AG09309 (cell line): Measurements from ENCODE around the gene NBEAL2.

Source experiments
- DNase-seq: peaks from one replicate; pipeline ENCODE4 v3.0.0-alpha.2; 2010; ENCODE audit warnings: low read depth
- H3K4me3 ChIP-seq: 2 replicates; pipeline ENCODE4 v1.5.1; 2011; ENCODE audit warnings: mild to moderate bottlenecking, low read depth, low read length, moderate library complexity; ENCODE audit not compliant: control insufficient read depth
- TF ChIP-seq, protein P1 (sequence below): IDR thresholded peaks from 2 replicates; pipeline ENCODE4 v1.5.1; 2011; ENCODE audit warnings: mild to moderate bottlenecking, low read depth, low read length, inconsistent platforms; ENCODE audit not compliant: insufficient read depth, control insufficient read depth; ENCODE audit errors: missing control alignments

The NBEAL2 gene

DNA sequence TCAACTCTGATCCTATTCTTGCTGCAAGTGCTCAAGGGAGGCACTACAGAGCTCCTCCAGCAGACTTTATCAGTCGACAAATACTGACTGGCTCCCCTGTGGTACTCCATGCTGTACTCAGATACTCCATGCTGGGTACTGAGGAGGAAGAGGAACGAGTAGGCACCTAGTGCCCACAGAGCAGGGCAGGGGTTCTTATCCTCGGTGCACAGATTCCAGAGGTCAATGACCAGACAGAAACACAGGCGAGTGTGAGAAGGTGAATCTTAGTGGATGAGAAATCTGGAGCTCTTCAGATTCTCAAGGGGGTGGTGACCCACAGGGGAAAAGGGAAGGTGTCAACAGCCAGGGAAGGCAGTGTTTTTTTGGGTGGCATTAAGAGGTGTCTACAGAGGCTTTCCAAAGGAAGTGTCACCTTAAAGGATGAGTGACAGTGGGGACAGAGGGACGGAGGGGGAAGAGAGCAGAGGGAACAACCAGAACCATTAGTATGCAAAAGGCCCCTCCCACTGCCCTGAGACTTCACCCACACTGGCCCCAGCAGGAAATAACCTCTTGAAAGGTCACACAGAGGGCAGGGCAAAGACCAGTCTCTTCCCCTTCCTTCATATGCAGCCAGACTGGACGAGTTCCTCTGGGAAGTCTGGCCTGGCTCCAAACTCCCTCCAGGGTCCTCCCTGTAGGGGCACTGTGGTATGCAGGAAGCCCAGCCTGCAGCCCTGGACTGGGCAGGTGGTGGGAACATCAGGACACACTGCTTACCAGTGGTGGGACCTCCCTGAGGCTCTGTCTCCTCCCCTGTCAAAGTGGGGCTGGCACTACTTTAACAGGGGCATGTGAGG, 30.4 kb upstream of the NBEAL2 start:
- no peak for DNase-seq
- no peak overlapping the region for H3K4me3 ChIP-seq
- TF ChIP-seq, protein P1, sequence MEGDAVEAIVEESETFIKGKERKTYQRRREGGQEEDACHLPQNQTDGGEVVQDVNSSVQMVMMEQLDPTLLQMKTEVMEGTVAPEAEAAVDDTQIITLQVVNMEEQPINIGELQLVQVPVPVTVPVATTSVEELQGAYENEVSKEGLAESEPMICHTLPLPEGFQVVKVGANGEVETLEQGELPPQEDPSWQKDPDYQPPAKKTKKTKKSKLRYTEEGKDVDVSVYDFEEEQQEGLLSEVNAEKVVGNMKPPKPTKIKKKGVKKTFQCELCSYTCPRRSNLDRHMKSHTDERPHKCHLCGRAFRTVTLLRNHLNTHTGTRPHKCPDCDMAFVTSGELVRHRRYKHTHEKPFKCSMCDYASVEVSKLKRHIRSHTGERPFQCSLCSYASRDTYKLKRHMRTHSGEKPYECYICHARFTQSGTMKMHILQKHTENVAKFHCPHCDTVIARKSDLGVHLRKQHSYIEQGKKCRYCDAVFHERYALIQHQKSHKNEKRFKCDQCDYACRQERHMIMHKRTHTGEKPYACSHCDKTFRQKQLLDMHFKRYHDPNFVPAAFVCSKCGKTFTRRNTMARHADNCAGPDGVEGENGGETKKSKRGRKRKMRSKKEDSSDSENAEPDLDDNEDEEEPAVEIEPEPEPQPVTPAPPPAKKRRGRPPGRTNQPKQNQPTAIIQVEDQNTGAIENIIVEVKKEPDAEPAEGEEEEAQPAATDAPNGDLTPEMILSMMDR, result no peak

GRCh38 chr3:46950177-46950576, 29.3 kb upstream of the NBEAL2 start:
- DNase-seq, result no peak
- TF ChIP-seq, protein P1, result no peak

DNA sequence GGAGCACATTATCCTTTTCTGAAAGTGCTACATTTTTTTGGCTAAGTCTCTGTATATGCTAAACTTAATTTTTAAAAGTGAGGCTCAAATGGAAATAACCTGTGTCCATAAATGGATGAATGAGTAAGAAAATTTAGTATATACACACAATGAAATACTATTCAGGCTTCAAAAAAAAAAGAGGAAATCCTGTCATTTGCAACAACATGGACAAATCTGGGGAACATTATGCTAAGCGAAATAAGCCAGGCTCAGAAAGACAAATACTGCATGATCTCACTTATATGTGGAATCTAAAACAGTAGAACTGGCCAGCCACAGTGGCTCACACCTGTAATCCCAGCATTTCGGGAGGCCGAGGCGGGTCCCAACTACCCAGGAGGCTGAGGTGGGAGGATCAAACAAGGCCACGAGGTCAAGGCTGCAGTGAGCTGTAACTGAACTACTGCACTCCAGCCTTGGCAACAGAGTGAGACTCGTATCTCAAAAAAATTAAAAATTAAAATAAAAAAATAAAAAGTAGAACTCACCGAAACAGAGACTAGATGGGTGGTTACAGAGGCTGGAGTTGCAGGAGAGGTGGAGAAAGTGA, 28.7 kb upstream of the NBEAL2 start:
- no peak overlapping the region for H3K4me3 ChIP-seq
- DNase-seq, result no peak
- TF ChIP-seq, protein P1, result no peak

More at GRCh38 chr3:46950177-46950576, 29.3 kb upstream of the NBEAL2 start:
- H3K4me3 ChIP-seq, result no peak overlapping the region

GRCh38 chr3:46952813-46953212, 26.7 kb upstream of the NBEAL2 start:
- H3K4me3 ChIP-seq, result no peak overlapping the region
- TF ChIP-seq, protein P1, result no peak

DNA sequence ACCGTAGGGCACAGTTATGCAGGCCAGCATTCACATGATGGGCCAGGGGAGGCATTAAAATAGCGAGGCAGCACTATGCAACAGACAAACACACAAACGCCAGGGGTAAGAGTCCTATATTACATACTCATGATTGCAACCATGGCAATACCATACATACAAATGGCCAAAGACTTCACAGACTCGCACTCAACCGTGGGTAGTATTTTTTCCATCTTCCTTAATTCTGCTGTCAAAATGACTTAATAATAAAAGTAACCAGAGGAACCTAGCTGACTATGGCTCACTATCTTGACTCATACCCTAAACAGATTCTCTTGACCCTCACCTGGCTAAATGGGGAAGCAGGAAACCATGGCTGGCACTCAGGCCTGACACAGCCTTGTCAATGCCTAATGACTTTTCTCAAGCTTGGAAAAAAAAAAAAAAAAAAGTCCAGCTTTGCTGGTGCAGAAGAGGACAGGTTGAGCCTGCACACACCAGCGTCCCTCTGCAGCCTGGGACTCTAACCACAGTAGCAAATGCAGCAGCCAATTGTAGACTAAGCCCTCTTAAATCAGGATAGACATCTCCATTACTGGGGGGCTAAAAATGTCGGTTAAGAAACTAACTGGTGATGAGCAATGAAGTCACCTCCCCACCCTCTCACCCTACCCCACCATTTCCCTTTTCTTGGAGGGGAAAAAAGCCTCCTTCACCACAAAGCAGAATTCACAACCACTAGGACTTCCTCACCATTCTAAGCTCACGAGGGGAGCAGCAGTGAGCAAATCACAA, 26.0 kb upstream of the NBEAL2 start:
- DNase-seq, result no peak
- TF ChIP-seq, protein P1, result no peak
- no peak overlapping the region for H3K4me3 ChIP-seq

More at GRCh38 chr3:46952813-46953212, 26.7 kb upstream of the NBEAL2 start:
- no peak for DNase-seq

- no peak for DNase-seq
- TF ChIP-seq, protein P1, result no peak
- H3K4me3 ChIP-seq, result no peak overlapping the region
Observed at GRCh38 chr3:46954178-46954577, 25.3 kb upstream of the NBEAL2 start.
